SK-N-SH (cell line): Measurements from ENCODE around the gene TNPO1. TPM values are rescaled to one million over a fixed set of nuclear protein-coding genes. Genes with fewer than 3 reads are reported as not detected.

Experiments used
- CTCF ChIA-PET: fragments of 300-600, 350-600 bp; formaldehyde crosslinking; extraction: SDS; loops from one replicate; lab custom pipeline; 2021; lab: Yijun Ruan, JAX
- POLR2A ChIA-PET: fragments of 350-600 bp; sonication (Branson Sonifier 250); formaldehyde crosslinking; extraction: SDS; loops from one replicate; lab custom pipeline; 2020; ENCODE audit warnings: antibody characterized with exemption, inconsistent platforms; lab: Yijun Ruan, JAX
- DNase-seq: peaks from one replicate; pipeline ENCODE4 v3.0.0; 2012
- H2AFZ ChIP-seq: fragments of 200-600 bp; sonication (generic); 2 replicates; pipeline ENCODE4 v1.8.1; 2016; ENCODE audit warnings: antibody characterized with exemption, mild to moderate bottlenecking, low read depth
- H3F3A ChIP-seq: fragments of 200-600 bp; sonication (generic); replicated peaks from 2 replicates; pipeline ENCODE3; 2016; ENCODE audit warnings: antibody characterized with exemption, mild to moderate bottlenecking; ENCODE audit not compliant: insufficient read depth
- H3K27ac ChIP-seq, 2 experiments: fragments of 200-500 bp in 1 of 2; fragments of 200-600 bp in 1 of 2; sonication (Bioruptor generic) in 1 of 2; sonication (generic), shearing (Covaris generic) in 1 of 2; 2 replicates each; pipeline versions ENCODE4 v1.5.1 to v1.6.1; 2014 to 2016; ENCODE audit warnings: low read depth in 2 of 2, inconsistent platforms in 1 of 2, low read length in 1 of 2, mild to moderate bottlenecking in 1 of 2, mixed read lengths in 1 of 2
- H3K27me3 ChIP-seq: fragments of 200-600 bp; sonication (generic), shearing (Covaris generic); 2 replicates; pipeline ENCODE4 v1.6.1; 2016; ENCODE audit warnings: mixed run types; ENCODE audit not compliant: insufficient read depth
- H3K36me3 ChIP-seq, 2 experiments: fragments of 200-500 bp in 1 of 2; fragments of 200-600 bp in 1 of 2; sonication (Bioruptor generic) in 1 of 2; sonication (generic) in 1 of 2; replicated peaks in 1 of 2; 2 replicates each; pipeline versions ENCODE3 to v1.5.1; 2014 to 2016; ENCODE audit warnings: low read length in 1 of 2, mild to moderate bottlenecking in 1 of 2; ENCODE audit not compliant: insufficient read depth in 2 of 2, control insufficient read depth in 1 of 2
- H3K4me1 ChIP-seq, 2 experiments: fragments of 200-500 bp in 1 of 2; fragments of 200-600 bp in 1 of 2; sonication (Bioruptor generic) in 1 of 2; sonication (generic), shearing (Covaris generic) in 1 of 2; 2 replicates each; pipeline versions ENCODE4 v1.5.1 to v1.6.1; 2014 to 2016; ENCODE audit warnings: low read depth in 1 of 2, low read length in 1 of 2, mixed run types in 1 of 2; ENCODE audit not compliant: insufficient read depth in 2 of 2, control insufficient read depth in 1 of 2
- H3K4me2 ChIP-seq: fragments of 200-600 bp; sonication (generic), shearing (Covaris generic); 2 replicates; pipeline ENCODE4 v1.6.1; 2017; ENCODE audit warnings: mixed run types
- H3K4me3 ChIP-seq, 2 experiments: fragments of 200-500 bp in 1 of 2; fragments of 200-600 bp in 1 of 2; sonication (Bioruptor generic) in 1 of 2; sonication (generic), shearing (Covaris generic) in 1 of 2; 2 replicates each; pipeline versions ENCODE4 v1.5.1 to v1.8.1; 2014 to 2016; ENCODE audit warnings: low read depth in 2 of 2, inconsistent platforms in 1 of 2, low read length in 1 of 2, mild to moderate bottlenecking in 1 of 2, mixed read lengths in 1 of 2, moderate library complexity in 1 of 2
- H3K79me2 ChIP-seq: fragments of 200-600 bp; sonication (generic); 2 replicates; pipeline ENCODE4 v1.8.1; 2017; ENCODE audit warnings: mild to moderate bottlenecking; ENCODE audit not compliant: insufficient read depth
- H3K9ac ChIP-seq: fragments of 200-600 bp; sonication (generic); 2 replicates; pipeline ENCODE4 v1.6.1; 2017; ENCODE audit warnings: mixed run types
- H3K9me2 ChIP-seq: fragments of 200-600 bp; sonication (generic); 2 replicates; pipeline ENCODE4 v1.6.1; 2017; ENCODE audit warnings: mixed run types
- H3K9me3 ChIP-seq: fragments of 200-600 bp; sonication (generic); 2 replicates; pipeline ENCODE4 v1.6.1; 2017; ENCODE audit warnings: mixed run types, mild to moderate bottlenecking, moderate library complexity
- H4K20me1 ChIP-seq: fragments of 200-600 bp; sonication (generic); 2 replicates; pipeline ENCODE4 v1.6.1; 2017; ENCODE audit warnings: mild to moderate bottlenecking, mixed run types; ENCODE audit not compliant: insufficient read depth
- CTCF ChIP-seq: fragments of 200-600 bp; sonication (generic); IDR thresholded peaks from 2 replicates; pipeline ENCODE4 v1.6.1; 2017; ENCODE audit warnings: antibody characterized with exemption, mild to moderate bottlenecking, moderate library complexity
- ELF1 ChIP-seq: IDR thresholded peaks from 2 replicates; pipeline ENCODE4 v1.4.0; 2012
- FOSL2 ChIP-seq: IDR thresholded peaks from 2 replicates; pipeline ENCODE4 v1.4.0; 2012; ENCODE audit warnings: low read depth, mild to moderate bottlenecking, moderate library complexity, borderline replicate concordance
- FOXJ3 ChIP-seq: sonication (generic); formaldehyde crosslinking; IDR thresholded peaks from 2 replicates; pipeline ENCODE4 v1.5.1; 2020; ENCODE audit warnings: mild to moderate bottlenecking, missing genetic modification reagents
- FOXM1 ChIP-seq: IDR thresholded peaks from 2 replicates; pipeline ENCODE4 v1.4.0; 2012; ENCODE audit warnings: low read depth, mild to moderate bottlenecking
- MXI1 ChIP-seq: IDR thresholded peaks from 2 replicates; pipeline ENCODE4 v1.6.1; 2012; ENCODE audit warnings: mild to moderate bottlenecking, low read depth, low read length, improper control_type of control experiment
- NRF1 ChIP-seq: IDR thresholded peaks from 2 replicates; pipeline ENCODE4 v1.6.1; 2012; ENCODE audit warnings: low read depth, mild to moderate bottlenecking, low read length
- POLR2AphosphoS5 ChIP-seq: IDR thresholded peaks from 2 replicates; pipeline ENCODE4 v1.6.1; 2012; ENCODE audit warnings: low read depth, low read length
- RCOR1 ChIP-seq: fragments of 150-350 bp; IDR thresholded peaks from 2 replicates; pipeline ENCODE4 v1.6.1; 2017; ENCODE audit warnings: antibody characterized with exemption, low read length
- SIN3A ChIP-seq: IDR thresholded peaks from 2 replicates; pipeline ENCODE4 v1.6.1; 2012; ENCODE audit warnings: low read depth, mild to moderate bottlenecking, low read length, moderate library complexity, borderline replicate concordance
- TCF12 ChIP-seq: IDR thresholded peaks from 2 replicates; pipeline ENCODE4 v1.4.0; 2012
- USF2 ChIP-seq: fragments of 150-350 bp; IDR thresholded peaks from 2 replicates; pipeline ENCODE4 v1.6.1; 2017; ENCODE audit warnings: antibody characterized with exemption, low read length, low read depth, borderline replicate concordance
- WGBS: methylation state at CpG from one replicate; pipeline ENCODE4 v1.1.6; 2017; ENCODE audit warnings: low lambda C conversion rate; 5-methylcytosine and 5-hydroxymethylcytosine counted together
- polyA plus RNA-seq, 3 experiments: library from polyadenylated mRNA; depleted of rRNA; stranded (reverse); fragments of >200 nt; gene quantifications; 2 replicates each; pipeline ENCODE4 v1.2.3, GENCODE V29; 2012

TNPO1 gene
- polyA plus RNA-seq, 1 of the 3 experiments (the other 2 are of a cell fraction): 19.9 TPM

GRCh38 chr5:72847989-72848473, 31.6 kb downstream of the TNPO1 start (continued):
- TF ChIP-seq CTCF (no peak), POLR2AphosphoS5 (peak; percentile 98), FOXJ3 (CRISPR knock-in tag) (no peak), TCF12 (peak; percentile 62; the same call in 1 of the 2 replicates), USF2 (no peak), FOSL2 (peak; percentile 90), NRF1 (no peak), MXI1 (0 out of 2 replicates have a peak, but pooled peaks have one; percentile 27), RCOR1 (no peak)

GRCh38 chr5:72848474-72849428, 32.3 kb downstream of the TNPO1 start:
- CTCF ChIA-PET: interaction anchor here (0.6 to 2.8 kb wide), 10 partner anchors 9 to 540 kb away, joined by 3 to 13 read pairs (median 5); partner anchors contain the start of gene FCHO2
- Histone ChIP-seq H3K27me3 (no peaks in the 10 kb centered on the region), H4K20me1 (peaks cover 62% of the 10 kb centered on the region), H3K9ac (peak overlapping the region; percentile 82), H3K4me2 (peak overlapping the region; percentile 83), H3K9me3 (no peaks in the 10 kb centered on the region), H3K79me2 (peaks cover 95% of the 10 kb centered on the region), H3K27ac (peak overlapping the region; percentile 87 to 97), H3F3A (no peaks in the 10 kb centered on the region), H2AFZ (no peak overlapping the region), H3K4me3 (peak overlapping the region; percentile 80 to 87), H3K36me3 (peaks cover 30 to 42% of the 10 kb centered on the region in 2 experiments), H3K9me2 (no peaks in the 10 kb centered on the region), H3K4me1 (peaks cover 26 to 37% of the 10 kb centered on the region in 2 experiments)
- TF ChIP-seq RCOR1: no peak
- 0 out of 2 replicates have a peak, but pooled peaks have one; percentile 11 for TF ChIP-seq FOXM1
- TF ChIP-seq MXI1: peak; percentile 50; the same call in 1 of the 2 replicates
- no peak for TF ChIP-seq ELF1
- TF ChIP-seq SIN3A: peak; percentile 56; the same call in 1 of the 2 replicates
- TF ChIP-seq FOSL2: no peak
- TF ChIP-seq CTCF: no peak
- POLR2A ChIA-PET: interaction anchor here (0.8 to 2.3 kb wide), 3 partner anchors 32 to 528 kb away, joined by 3 to 7 read pairs (median 3); partner anchors contain the start of genes MRPS27, PTCD2 and TNPO1
- peak; percentile 90 for DNase-seq
- WGBS: 3% methylated on average over 14 of the region's 81 CpGs
